ENCODE results near the gene ILKAP.

DNA sequence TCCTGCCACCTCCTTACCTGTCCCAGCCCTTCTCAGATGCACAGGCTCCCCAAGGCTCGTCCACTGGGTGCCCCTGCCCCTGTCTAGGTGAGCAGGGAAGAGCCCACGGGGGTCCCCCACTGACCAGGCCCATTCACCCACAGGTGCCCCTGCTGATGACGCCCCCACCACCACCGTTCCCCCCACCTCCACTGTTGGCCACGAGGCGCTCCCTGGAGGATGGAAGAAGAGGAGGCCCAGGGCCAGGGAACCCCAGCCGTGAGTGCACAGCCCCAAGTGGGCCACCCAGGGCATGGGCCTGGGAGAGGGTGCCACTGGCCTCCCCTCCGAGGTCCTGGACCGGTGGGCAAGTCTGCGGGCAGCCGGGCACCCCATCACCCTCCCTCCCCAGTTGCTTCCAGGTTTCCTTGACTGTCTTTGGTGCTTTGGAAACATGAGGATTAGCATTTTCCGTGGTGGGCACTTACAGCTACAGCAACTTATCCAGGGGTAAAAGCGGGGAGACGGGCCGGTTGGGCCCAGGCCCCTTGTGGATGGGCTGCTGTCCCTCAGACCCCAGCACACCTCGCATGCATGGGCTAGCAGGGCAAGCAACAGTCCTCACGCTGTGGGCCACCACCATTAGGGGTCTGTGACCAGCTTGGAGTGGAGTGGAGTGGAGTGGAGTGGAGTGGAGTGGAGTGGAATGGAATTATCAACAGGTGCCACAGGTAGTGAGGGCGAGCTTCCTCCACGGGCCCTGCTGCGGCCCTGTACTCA lies 78.2 kb downstream of the ILKAP start:
- TF ChIP-seq TAF1 (IDR thresholded peaks at IDR 0.05; ENCODE audit: low read depth, low read length), result no peak
- TF ChIP-seq POLR2A (IDR thresholded peaks at IDR 0.05; ENCODE audit: low read depth, low read length), result no peak
- TF ChIP-seq POLR2AphosphoS5 (IDR thresholded peaks at IDR 0.05; ENCODE audit: low read depth, low read length), result no peak
- no peak for TF ChIP-seq SPI1 (IDR thresholded peaks at IDR 0.05; ENCODE audit: low read depth, low read length)
